Inflammatory macrophage treated with lipopolysaccharide for 1 hour (primary cell): Measurements from ENCODE around the gene STON1.
"Not testable (repeated sequence)": the region's sequence is repeated elsewhere in the genome, so short reads cannot be mapped to it uniquely, and the experiment has no call there.

ENCODE experiments used
- DNase-seq, 2 donors: peaks; one replicate each; pipeline ENCODE4 v3.0.0-alpha.2; 2020 to 2022

The STON1 gene

DNA sequence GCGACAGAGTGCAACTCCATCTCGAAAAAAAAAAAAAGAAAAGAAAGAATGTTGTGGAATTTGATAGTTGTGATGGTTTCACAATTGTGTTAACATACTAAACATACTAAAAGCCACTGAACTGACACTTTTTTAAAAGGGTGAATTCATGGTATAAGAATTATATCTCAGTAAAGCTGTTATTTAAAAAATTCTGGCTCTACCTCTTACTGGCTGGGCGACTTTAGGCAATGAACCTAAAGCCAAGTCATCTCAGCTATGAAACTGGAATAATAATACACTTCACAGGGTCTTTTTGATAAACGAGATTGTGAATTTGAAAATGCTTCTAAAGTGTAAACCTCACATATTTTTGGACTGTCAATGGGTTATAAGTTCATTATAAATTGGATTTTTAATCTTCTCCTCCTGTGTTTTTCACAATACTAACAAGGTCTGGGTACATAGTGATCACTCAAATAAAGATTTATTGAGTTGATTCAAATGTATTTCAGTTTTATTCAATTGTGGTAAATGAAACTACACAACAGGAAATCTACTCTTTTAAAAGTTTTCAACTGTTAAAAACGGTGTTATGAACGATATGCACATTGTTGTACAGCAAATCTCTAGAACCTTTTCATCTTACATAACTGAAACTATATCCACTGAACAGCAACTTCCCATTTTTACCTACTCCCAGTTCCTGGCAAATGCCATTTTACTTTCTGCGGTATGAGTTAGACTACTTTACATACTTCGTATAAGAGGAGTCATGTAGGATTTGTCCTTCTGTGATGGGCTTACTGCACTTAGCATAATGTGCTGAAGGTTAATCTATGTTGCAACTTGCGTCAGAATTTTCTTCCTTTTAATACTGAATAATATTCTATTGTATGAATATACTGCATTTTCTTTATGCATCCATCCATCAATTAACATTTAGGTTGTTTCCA, 44.7 kb downstream of the STON1 start:
- DNase-seq = peak; percentile 17 to 40

DNA sequence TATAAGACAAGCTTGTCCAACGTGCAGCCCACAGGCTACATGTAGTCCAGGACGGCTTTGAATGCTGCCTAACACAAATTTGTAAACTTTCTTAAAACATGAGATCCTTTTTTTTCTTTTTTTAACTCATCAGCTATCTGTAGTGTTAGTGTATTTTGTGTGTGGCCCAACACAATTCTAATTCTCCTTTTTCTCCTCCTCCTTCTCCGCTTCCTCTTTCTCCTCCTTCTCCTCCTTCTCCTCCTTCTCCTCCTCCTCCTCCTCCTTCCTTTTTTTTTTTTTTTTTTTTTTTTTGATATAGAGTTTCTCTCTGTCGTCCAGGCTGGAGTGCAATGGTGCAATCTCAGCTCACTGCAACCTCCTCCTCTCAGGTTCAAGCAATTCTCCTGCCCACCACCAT, 48.4 kb downstream of the STON1 start:
- DNase-seq = no peak

DNA sequence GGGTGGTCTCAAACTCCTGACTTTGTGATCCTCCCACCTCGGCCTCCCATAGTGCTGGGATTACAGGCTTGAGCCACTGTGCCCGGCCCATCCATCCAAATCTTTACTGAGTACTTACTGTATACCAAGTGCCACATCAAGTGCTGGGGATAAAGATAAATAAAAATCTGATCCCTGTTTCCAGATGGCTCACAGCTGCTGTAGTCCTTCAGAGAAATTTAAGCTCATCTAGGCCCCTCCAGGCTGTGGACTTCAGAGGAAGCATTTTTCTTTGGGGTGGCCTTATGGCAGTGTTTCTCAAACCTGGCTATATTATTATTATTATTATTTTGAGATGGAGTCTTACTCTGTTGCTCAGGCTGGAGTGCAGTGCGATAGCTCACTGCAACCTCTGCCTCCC, 54.0 kb downstream of the STON1 start:
- DNase-seq = no peak

DNA sequence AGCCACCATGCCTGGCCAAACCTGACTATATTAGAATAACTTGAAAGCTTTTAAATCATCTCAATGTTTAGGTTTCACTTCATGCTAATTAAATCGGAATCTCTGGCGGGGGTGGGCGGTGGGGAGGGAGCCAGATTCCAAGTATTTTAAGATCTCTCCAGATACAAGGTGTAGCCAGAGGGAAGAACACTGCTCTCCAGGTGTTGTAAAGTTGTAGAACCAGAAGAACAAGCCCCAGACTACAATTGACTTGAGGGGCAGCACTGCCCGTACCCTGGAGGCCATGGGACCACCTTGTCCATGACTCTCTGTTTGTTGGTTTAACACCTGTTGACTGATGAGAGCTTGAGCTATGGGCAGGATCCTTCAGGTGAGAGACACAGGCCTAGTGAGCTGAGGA, 54.6 kb downstream of the STON1 start:
- no peak for DNase-seq

DNA sequence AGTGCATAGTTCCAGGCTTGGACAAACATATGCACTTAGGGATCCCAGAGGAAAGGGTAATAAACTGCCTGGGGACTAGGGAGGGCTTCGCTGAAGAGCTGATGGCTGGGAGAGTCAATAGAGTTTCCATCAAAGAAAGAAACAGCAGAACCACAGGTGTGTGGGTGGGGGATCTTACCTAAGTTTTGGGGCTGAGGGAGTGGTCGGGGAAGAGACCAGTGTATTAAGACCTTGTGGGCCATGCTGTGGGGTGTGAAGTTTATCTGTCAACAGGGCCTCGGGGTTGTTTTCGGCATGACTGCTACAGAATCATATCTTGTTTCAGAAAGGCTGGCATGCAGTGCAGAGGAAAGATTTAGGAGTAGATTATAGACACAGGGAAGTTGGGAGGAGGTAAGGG, 56.5 kb downstream of the STON1 start:
- no peak for DNase-seq

DNA sequence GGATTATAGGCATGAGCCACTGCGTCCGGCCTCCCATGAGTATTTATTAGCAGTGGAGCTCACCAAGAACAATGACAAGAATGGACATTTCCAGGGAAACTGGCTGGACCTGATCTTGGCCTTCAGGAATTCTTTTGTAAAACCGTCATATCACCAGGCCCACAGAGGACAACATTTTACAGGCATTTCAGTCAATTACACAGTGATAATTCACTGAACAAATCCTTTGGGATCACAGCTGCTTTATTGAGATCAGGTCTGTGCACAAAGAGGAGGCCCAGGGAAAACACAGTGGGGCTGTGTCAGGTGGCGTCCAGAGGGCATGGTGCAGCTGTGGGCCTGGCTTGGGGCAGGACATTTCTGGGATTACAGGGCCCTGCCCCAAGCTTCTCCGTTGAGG, 57.6 kb downstream of the STON1 start:
- no peak for DNase-seq

DNA sequence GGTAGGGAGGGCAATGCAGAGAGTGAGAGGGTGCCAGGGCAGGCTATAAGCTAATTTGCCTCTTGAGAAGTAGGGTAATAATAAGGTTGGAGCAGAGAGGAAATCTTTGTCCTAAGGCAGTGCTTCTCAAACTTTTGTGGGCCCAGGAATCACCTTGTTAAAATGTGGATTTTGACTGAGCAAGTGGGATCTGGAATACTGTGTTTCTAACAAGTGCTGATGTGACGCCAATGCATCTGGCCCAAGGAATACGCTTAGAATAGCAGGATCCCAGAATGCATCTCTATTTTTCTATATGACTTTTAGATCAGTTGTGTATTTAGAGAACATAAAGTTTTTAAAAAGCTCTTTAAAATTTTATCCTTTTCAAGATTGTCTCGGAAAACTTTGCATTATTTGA, 58.0 kb downstream of the STON1 start:
- DNase-seq = no peak

DNA sequence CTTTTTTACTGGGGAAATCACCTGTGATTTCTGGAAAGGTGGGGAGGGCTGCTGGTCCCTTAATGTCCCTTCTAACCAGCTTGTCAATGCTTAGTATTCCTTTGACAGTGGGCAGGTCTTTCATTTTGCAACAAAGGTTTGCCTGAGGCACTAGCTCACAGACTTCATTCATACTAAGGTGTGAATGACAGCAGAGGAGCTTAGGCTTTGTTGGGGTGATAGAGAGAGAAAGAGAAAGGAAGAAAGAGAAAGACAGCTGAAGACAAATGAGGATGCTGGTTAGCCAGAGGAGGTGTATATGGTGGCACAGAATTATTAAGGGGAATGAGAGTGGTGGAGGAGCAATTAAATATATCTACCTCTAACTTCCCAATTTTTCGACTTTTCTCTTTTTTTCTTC, 58.8 kb downstream of the STON1 start:
- no peak for DNase-seq

DNA sequence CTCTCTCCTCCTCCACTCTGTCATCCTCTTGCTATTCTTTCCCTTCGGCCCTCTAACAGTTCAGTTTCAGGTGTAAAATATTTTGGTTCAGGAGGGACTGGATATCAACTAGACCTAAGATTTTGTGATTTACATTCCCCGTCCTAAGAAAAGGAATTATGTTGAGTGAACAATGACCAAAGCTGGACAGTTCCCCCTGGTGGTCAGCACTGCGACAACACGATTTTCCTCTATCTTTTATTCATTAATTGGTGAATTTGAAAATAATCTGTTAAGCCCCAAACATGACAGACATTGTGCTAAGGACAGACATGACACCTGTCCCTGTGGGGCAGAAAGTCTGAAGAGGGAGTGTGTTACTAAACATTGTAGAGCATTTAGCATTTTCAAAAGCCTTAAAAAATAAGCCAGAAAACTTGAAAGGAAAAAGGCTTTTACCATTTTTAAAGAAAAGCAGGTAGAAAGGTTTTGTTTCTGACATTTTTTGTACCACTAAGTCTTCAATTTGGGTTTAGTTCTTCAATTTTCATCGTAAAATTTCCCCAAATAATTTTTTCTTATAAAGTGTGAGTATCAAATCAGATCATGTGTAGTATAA, 59.3 kb downstream of the STON1 start:
- peak; percentile 17 to 65 for DNase-seq

DNA sequence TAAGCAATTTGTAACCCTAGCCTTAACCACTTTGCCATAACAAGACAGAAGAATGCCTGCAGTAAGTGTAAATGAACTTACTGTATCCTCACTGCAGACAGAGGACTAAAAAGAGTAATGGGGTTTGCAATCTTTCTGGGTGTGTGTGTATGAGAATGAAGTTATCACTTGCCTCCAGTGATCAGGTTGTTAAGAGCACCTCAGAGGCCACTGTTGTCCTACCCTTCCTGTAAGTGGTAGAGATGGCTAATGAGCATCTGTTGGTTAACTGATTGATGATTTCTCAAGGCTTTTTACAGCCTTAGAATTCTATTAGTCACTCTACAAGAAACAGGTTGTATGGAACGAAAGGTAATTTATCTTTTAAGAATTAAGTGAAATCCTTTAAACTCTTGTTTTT, 60.1 kb downstream of the STON1 start:
- no peak for DNase-seq

DNA sequence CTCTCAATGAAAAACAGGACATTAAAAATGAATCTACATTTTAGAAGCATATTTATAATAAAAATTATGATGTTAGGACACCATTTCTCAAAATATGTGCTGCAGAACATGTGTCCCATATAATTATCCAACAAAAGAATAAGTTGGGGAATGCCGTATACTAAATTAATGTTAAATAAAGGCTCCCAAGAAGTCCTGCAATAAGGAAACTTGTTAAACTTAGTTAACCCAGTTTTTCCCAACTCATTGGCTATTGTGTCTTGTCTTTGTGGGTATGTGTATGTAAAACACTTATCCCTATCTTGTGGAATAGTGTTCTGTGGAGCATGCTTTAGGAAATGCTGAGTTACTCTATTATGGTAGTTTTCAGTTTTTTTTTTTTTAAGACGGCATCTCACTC, 62.1 kb downstream of the STON1 start:
- DNase-seq = no peak

DNA sequence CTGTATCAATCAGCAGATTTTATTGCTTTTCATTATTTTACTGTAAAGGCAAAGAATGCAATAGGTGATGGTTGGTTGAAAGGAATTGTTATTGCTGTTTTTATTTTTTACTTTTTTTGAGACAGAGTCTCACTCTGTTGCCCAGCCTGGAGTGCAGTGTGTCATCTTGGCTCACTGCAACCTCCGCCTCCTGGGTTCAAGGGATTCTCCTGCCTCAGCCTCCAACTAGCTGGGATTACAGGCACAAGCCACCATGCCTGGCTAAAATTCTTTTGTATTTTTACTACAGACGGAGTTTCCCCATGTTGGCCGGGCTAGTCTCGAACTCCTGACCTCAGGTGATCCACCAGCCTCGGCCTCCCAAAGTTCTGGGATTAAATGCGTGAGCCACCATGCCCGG, 66.8 kb downstream of the STON1 start:
- DNase-seq = not testable (repeated sequence)

DNA sequence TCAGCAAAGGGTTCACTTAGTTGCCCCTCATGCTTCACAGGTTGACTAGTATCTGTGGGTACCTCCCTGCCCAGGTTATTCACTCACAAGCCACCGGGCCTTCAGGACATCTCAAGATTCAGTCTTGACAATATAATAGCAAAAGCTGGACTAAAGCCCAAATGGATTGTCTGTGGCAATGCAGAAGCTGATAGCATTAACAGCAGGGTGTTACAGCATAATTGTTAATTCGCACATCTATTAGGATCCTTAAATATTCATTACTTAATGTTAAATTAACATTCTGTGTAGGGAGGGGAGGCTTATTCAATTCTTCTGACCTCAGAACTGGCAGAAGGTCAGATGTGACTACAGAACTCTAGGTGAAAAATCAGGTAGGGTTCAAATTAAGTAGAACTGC, 67.5 kb downstream of the STON1 start:
- no peak for DNase-seq

DNA sequence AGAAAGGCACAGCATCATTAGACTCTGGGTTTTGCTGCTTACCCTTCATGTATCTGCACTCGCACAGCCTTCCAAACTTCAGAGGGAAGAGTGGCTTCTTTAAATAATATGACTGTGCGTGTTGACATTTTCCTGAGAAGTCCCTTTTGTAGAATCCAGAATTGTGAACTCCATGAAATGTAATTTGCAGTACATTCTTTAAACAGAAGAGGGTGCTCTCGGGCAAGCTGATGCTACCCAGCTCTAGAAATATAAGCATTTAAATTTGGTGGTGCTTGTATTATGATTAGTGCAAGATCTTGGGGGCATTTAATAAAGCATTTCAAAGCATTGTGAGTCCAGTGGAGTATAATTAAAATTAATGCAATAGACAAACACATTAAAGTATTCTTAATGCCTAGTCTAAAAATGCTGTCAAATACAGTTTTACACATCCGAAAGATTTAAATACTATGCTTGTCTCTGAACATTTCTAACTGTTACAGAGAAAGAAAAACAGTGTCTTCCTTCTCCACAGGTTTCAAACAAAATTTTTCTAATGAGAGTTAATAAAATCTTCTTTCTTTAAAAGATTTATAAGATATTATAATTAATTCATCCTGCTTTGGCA, 70.4 kb downstream of the STON1 start:
- DNase-seq = peak; percentile 18 to 86

DNA sequence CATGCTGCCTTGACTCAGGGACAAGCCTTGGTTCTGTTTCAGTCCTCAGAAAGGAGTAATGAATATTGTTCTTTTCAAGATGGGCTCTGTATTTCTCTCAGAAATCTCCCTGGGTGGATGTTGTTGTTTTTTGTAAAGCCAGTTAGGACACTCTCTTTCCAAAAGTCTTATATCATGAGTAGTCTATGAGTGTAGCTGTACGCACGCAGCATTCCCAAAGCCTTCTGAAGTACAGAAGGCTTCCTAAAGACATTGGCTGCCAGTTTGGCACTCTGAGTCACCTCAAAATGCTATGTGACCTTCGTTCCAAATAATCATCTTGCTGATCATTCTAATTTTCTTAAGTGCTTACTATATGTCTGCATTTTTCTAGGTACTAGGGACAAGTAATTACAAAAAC, 71.0 kb downstream of the STON1 start:
- DNase-seq = no peak

DNA sequence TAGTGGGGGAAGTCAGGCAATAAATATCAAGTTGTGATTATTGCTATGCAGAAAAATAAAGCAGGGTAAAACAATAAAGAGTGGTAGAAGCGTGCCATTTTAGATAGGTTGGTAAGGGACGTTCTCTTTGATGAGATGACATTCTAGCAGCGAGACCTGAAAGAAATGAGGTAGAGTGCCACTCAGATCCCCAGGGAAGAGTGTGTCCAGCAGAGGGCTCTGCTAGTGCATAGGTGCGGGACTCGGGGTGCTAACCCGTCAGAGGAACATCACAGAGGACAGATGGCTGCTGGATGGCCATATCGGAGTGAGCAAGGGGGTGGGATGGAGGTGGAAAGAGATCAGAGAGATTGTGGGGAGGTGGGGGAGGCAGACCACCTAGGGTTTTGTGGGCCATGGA, 71.4 kb downstream of the STON1 start:
- DNase-seq = peak in 1 of 2 donors; percentile 19

DNA sequence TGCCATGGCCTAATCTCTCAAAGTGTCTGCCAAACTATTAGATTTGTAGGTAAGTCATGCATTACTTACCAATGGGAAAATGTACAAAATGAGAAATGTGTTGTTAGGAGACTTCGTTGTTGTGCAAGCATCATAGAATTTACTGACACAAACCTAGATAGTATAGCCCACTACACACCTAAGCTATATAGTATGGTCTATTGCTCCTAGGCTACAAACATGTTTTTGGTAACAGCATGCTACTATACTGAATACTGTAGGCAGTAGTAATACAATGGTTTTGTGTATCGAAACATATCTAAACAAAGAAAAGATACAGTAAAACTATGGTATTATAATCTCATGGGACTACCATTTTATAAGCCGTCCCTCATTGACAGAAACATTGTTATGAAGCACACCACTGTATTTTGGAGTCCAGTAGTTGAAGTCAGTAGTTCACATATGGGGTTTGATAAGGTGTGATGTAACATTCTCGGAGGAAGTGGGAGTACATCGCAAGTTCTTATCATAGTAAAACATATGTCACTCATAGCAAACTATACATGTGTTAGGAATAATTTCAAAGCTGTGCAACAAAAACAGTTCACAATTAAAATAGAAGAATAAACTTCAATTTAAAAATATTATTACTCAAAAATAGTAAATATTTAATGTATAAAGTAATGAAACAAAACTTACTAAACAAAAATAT, 75.7 kb downstream of the STON1 start:
- no peak for DNase-seq

DNA sequence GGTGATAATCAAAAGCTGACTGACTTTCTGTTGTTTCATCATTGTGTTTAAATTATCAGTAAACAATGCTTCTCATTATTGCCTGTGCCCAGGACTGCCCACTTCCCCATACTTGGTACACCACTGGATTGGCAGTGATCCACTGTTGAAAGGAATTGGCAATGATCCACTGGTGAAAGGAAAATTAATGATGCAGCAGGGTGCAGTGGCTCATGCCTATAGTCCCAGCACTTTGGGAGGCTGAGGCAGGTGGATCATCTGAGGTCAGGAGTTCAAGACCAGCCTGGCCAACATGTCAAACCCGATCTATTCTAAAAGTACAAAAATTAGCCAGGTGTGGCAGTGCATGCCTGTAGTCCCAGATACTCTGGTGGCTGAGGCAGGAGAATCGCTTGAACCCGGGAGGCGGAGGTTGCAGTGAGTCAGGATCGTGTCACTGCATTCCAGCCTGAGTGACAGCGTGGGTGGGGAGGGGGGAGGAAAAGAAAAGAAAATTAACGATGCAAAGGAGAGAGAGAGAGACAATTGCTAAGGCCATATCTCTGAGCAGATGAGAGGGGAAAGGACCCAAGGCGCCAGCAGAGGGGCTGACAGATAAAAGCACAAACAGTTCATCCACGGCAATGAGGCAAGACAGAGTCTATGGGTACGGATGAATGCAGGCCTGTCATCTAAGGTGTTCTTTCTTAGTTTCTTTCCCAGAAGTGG, 77.5 kb downstream of the STON1 start:
- DNase-seq = no peak

DNA sequence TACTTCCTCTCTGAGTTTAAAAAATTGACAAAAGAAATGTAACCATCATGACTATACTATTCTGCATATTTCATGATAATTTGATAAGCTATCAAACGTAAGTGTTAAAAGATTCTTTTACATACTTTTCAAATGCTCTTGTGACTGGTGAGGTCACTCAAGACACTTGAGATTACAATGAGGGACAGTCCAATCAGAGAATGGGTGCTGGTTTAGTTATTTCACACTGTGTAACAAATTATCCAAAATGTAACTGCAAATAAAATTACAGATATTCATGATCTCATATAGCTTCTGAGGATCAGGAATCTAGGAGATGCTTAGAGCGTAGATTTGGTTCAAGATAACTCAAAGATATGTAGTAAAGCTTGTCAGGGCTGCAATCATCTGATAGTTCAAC, 83.3 kb downstream of the STON1 start:
- no peak for DNase-seq

DNA sequence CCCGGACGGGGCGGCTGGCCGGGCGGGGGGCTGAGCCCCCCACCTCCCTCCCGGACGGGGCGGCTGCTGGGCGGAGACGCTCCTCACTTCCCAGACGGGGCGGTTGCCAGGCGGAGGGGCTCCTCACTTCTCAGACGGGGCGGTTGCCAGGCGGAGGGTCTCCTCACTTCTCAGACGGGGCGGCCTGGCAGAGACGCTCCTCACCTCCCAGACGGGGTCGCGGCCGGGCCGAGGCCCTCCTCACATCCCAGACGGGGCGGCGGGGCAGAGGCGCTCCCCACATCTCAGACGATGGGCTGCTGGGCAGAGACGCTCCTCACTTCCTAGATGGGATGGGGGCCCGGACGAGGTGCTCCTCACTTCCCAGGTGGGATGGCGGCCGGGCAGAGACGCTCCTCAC, 84.6 kb downstream of the STON1 start:
- not testable (repeated sequence) for DNase-seq

DNA sequence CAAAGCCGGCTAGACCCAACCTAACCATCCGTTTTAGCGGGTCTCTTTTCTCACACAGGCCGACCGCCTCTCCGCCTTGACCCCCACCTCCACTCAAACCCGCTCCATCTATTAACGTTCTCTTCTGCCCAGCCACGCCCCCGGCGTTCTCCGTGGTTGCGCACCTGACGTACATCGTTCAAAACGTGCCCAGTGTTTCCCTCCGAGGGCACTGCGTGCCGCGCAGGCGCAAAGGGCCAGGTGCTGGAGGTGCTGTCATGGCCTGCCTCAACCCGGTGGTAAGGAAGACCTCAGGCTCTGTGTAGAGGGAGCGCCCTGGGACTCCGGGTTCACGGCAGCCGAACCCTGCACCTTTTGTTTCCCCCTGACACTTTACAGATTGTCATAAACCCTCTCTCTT, 87.7 kb downstream of the STON1 start, which contains the start of gene GTF2A1L:
Gene GTF2A1L (plus strand): TSS at position 239 of the 400 bp plus-strand sequence. CDS start 19 bp downstream, at position 258.
- no peak for DNase-seq

DNA sequence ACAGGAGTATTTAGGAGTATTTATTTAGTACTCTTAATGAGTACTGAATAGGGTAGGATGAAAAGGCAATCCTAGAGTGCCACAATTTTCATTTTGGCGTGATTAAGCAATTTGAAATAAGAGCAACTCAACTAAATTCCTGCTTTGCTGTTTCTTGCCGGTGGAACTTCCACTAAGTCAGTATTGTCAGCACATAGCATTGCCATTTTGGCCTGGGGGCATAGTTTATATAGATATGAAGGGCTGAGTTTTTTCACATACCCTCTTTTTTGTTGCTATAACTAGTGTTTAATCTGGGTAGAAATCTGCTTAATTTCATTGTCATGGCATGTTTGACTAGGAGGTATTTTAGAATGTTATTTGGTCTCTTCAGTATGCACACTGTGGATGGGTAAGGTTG, 89.6 kb downstream of the STON1 start:
- no peak for DNase-seq

DNA sequence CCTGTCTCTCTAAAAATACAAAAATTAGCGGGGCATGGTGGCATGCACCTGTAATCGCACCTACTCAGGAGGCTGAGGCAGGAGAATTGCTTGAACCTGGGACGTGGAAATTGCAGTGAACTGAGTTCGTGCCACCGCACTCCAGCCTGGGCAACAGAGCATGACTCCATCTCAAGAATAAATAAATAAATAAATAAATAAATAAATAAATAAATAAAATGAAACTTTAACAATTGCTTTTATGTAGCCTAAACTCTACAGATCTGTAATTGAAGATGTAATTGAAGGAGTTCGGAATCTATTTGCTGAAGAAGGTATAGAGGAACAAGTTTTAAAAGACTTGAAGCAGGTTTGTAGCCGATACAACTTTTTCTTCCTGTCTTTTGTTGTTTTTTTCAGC, 90.7 kb downstream of the STON1 start:
- no peak for DNase-seq
